ENCODE results near the gene SPRYD3.

Gene SPRYD3

DNA sequence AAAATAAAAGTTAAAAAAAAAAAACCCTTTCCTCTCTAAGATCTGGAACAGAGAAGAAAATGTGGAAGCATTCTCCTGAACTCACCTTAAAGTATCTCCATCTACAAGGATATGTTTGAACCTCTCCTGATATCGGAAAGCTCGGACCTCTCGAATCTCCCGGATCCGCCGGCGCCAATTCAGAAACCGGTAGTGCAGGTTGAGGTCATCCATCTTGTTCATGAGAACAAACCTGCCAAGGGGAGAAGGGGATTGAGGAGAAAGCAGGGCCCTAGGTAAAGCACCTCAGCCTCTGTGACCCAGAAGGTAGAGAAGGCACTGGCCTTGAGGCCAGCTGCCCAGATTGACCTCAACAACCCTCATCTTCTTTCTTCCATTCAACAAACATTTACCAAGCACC, 2.2 kb downstream of the SPRYD3 start:
- no peak for DNase-seq

DNA sequence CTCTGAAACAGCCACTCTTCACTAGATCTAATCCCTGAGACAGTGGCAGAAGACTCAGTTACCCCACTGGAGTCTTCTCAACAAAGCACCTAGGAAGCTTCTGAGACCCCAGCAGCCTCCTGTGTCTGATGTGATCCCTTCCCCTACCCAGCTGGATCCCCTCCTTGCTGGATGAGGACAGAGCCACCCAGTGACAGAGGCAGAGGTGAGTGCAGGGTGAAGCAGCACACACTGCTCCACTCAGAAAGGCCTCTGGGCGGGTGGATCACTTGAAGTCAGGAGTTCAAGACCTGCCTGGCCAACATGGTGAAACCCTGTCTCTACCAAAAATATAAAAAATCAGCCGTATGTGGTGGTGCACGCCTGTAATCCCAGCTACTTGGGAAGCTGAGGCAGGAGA, 2.7 kb downstream of the SPRYD3 start:
- no peak for DNase-seq

DNA sequence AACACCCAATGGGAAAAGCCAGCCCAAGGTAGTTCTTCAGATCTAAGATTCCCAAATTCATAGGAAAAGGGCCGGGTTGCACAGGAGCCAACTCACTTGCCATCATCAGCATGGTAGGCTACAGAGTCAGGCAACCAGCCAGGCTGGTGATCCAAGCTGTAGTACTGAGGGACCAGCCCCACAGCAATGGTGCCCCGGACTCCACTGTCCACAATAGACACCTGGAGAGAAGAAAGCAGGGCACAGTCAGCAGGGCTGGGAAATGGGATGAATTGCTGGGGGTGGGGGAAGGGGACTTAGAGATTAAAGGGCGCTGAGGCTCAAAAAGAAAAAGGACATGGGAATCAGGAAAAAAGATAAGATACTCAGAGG, 4.2 kb downstream of the SPRYD3 start:
- DNase-seq: no peak

DNA sequence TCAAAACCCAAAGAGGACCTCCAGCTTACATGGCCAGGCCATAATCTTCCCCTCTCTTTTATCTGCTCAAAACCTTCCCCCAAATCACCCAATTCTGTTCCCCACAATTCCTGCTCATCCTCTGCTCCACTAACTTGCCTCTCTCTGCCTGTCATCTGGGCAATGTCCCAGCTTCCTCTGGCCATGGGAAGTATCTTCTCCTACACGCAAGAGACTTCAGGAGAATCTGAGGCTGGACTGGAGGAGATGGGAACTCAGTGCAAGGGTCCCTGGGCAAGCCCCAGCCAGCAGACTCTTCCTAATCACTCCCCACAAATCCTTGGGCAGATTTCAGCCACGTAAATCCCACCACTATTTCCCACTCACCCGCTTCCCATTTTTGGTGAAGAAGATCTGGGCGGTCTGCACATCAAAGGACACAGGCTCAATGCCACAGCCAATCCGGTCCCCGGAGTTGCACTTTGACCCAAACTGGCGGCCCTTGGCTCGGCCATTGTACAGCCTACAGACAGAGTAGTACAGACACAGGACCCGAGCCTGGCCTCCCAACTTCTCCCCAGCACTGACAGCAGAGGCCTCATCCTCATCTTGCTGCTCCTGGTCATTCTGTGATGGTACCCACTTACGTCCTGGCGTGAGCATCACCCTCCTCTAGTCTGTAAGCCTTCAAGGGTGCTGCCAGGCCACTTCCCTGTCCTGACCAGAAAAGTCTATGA, 4.7 kb downstream of the SPRYD3 start:
- DNase-seq: no peak

DNA sequence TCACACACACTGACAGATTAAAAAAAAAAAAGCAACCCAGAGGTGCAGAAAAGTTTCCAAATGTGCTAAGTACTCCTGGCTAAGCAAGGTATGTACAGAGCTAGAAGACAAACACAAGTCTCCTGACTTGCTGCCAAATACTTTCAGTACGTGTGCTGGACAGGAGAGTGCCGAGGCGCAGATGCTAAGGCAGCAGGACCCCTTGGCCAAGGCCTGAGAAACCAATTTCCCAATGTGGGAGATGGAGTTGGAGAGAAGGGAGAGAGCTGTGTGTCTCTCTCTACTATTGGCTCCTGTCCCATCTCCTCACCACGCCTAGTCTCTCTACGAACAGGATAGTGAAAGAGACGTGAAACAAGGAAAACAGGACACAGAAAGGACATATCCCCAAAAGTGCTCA, 5.3 kb downstream of the SPRYD3 start:
- DNase-seq: no peak

DNA sequence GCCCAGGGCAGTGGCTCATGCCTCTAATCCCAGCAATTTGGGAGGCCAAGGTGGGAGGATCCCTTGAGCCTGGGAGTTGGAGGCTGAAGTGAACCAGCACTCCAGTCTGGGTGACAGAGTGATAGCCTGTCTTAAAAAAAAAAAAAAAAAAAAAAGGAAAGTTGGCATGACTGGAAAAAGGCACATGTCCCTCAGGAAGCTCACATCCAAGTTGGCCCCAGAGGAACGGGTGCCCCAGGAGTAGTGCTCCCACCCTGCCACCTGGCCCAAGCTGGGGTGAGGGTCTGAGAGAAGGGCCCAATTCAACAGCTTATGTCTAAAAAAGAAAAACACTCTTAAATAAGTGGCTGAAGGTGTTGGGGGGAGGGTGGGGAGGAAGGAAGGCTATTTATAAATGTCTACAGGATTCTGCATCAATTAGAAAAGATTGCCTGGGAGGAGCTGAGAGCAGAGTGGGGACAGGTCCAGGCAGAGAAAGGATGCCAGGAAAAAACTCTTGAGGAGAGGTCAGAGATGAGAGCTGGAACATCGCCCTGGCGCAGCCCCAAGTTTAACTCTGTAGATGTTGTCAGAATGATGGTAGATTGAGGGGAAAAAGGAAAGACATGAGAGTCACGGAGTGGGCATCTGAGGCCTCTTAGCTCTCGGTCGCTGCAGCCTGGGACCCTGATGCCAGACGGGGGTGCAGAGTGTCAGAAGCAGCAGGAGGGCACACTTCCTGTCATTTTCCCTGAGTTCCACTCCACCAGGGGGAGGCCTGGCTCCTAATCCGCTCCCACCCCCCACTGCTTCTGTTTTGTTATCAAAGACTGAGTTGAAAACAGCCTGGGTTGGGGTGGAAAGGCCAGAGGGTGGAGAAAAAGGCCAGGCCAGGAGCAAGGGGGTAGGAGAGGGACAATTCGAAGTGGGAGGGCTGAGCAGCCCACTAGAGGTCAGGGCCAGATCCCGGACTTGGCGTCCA, 7.3 kb downstream of the SPRYD3 start:
- no peak for DNase-seq

DNA sequence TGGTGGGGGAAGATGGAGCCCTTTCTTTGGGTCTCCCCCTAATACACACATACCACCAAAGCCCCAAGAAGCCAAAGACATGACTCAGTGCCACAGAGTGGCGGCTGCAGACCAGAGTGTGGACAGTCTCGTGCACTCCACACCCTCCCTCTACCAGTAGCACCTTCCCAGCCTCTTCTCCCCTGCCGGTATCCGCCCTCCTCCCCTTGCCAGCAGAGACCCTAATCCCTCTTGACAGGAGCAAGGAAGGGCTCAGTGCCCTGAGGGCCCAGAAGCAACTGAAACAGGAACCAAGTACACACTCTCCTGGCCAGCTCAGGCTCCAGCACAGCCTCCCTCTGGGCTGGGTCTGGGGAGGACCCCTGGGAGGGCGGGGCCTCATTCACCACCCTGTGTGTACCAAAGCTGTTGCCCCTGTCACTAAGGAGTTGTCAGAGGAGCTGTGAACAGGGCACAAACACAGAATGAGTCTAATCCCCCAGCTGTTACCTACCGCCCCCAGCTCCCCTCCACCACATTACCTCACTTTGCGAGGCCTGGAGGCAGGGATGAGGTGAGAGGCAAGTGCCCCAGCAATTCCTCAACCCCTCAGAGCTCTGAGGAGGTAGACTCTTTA, 8.2 kb downstream of the SPRYD3 start:
- DNase-seq: no peak

DNA sequence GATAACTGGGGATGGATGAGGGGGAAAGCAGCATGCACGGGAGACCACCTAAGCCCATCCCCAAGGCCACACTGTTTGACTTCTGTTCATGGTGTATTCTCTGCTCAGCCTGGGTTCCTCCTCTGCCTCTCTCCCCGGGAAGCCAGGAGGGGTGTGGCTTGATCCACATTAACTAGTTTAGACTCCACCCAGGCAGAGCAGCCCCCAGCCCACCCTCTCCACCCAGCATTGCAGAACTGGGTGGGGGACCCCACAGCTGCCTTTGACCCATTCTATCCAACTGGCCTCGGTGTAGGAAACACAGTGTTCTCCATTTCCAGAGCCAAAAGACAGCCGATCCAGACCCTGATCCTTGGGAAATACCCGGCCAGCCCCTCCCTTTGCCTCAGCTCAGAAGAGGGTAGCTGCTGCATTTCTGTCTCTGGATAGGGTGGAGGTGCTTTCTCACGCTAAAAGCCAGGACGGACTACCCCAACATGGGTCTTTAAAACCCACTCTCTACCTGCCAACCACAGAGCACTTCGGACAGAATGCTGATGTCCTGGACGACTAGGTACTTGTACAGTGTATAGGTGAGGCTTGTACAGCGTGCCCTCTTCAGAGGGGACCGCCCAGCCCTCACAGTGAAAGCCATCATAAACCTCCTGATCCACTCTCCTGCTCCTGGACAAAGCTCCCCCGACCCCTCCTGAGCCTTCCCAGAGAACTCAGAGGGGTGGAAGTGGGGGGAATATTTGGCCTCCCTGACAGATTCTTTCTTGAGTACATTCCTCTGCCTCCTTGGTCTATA, 9.4 kb downstream of the SPRYD3 start:
- DNase-seq: no peak

DNA sequence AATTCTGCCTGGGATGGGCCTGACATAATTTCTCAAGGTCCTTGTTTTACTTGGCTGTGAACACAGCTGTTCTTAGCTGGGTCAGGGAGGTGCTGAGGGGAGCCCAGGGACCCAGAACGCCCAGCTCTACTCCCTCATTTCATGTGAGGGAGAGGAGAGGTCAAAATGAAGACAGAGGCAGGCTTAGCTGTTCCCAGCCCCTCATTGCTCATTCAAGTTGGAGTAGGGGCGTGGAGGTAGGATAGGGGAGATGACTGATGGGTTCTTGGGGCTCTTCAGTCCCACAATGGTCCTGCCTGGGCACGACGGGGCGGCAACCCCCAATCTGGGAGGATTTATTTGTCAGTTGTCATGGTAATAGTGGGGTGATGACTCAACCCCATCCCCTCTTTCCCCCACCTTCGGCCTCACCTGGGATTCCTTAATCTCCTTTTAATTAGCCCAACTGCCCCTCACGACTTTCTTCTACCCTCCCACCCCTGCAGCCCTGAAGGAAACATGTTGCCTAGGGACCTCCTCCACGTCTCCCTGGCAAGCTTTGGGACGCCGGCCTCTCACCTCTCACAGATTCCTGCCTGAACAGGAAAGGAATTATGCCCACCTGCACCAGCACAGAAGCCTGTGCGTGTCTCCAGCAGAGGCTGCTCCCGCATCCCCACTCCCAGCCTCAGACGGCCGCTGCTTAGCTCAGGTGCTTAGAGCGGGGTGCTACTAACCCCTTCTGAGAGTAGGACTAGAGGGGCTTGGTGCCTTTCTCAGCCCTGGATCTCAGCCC, 10.2 kb downstream of the SPRYD3 start:
- DNase-seq: no peak

DNA sequence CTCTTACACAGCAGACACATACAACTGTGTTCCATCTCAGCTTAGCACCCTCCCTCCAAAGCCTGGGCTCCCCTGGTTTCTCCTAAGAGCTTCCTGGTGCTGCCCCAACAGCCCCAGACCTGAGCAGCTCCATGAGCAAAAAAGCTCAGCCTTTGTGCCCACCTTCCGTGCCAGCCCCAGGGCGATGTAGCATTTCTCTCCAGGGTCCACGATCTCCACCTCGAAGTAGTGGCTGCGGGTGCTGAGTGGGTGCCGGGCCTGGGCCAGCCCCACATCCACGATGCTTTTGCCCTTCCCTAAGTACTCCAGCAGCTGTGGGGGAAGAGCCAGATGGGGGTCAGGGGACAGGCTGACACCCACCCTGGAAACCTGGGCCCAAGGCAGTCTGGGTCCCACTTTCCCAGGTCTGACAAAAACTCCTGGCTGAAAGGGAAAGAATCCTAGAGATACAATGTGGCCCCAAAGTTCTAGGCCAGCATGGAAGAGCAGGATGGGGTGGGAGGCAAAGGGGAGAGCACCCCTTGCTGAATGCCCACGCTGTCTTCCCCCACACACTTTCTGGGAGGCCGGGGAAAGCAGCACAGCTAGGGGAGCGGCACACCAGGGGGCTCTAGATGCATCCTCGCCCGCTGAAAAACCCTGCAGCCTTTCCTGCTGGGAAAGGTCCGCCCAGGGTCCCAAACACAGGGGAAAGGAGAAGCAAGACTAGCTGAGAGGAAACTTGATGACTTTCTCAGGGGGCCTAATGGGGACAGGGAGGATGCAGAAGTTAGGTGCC, 11.0 kb downstream of the SPRYD3 start:
- no peak for DNase-seq

DNA sequence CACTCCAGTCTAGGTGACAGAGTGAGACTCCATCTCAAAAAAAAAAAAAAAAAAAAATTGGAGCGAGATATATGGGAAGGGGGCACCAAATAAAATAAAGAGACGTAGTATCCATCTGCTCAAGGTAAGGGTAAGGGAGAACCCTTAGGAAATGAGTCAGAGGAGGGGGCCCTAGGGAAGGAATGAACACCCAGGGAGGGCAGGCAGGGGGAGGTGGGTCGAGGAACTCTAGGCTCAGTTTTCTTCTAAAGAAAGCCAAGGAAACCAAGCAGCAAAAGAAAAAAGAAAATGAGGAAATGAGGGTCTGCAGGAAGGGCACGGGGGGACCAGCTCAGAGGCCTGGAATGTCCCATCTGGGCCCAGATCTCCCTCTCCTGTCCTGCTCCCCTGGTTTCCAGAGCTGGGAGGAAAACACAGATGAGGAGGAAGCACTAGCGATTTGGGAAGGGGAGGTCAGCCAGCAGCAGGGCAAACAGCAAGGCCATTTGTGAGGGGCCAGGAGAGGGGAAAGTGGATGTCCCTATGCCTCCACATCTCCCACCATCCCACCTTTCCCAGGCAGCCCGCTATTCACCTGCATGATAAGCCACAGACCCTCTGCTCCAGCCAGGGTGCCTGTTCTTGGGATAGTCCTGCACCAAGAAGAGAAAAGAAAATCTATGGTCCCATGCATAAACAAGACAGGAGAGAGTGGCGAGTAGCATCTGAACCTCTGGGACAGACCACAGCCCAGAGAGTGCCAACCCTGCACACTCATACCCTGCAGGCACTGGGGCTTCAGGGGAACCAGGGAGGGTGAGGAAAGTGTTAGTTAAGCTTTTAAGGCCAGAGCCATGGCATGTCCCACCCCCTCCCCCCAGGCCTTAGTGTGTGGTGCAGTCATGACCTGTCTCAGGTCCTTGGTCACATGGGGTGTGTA, 11.9 kb downstream of the SPRYD3 start:
- DNase-seq: no peak

DNA sequence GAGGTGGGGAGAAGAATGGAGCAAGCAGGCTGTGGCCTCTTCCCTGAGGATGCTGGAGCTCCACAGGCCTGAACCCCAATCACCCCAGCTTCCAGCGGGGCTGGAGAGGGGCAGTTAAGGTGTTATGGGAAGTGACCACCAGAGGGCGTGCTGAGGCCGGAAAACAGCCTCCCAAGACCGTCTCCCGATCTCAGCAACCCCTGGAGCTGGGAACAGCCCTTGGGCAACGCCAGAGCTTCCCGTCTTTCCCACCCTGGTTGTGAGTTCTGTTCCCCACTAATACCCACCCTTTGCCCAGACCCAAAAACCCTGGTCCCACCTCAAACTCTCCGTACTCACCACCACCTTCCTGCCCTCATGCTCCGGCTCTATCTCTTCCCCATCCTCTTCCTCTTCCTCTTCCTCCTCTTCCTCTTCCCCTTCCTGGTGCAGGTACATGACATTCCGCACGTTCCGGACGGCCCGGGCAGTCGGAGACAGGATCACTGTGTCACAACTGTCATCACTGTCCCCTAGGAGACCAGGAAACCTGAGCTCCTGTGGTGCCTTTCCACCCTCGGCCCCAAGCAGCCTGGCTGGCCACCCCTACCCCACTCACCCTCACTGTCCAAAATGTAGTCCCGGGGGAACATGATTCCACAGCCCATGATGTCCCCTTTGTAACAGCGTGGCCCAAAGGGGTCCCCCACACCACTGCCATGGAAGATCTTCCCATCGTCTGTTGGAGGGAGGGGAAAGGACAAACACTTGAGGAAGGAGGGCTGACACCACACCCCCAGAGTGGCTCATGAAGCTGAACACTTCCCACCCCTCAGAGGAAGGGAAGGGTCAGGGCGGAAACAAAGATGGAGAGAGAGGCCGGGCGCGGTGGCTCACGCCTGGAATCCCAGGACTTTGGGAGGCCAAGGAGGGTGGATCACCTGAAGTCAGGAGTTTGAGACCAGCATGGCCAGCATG, 12.9 kb downstream of the SPRYD3 start:
- DNase-seq: no peak

DNA sequence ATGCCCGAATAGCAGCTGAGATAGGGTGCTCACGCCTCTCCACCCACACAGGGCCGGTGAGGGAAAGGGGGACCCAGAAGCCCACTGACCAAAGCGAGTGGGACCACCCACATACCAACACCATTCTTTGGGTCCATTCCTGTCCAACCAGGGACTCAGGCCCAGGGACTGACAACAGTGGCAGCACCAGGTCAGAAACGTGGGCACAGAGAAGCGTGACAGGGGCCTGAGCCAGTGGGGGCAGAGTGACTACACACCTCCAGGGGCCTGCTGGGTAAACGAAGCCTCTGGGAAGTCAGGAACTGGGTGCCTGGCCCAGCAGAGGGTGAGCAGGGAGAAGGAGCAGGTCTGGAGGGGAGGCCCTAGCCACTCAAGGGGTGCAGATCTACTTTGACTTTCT, 13.7 kb downstream of the SPRYD3 start:
- DNase-seq: no peak

DNA sequence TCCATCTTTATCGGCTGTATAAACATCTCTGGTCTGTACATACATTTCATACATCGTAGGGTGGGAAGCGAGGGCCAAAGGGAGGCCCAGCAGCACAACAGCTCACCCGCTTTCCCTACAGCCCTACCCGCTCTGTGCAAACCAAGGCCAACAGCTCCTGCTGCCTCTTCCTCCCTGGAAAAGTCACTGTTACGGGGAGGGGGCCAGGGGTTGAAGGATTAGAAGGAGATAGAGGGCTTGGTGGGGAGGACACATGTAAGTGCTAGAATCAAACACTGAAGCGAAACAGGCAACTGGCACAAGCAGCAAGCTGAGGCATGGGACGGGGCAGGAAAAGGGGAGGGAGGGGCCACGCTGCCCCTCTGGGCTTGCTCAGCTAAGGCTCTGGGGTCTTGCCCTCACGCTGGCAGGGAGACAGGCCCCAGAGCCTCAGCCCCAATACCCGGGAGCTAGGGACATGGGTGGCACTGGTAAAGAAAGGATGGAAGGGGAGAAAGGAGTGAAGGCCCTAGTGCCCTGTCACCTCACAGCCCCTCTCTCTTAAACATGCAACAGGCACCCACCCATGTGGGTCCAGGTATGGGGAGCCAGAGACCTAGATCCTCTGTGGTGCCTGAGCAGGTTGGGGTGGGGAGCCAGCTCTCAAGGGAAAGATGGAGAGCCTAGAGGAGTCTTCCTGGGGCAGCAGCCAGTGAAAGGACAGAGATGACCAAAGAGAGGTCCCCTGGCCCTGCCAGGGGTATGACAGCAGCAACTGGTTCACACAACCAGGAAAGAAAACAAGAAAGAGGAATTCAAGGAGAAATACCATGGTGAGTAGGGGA, 14.4 kb downstream of the SPRYD3 start:
- no peak for DNase-seq

DNA sequence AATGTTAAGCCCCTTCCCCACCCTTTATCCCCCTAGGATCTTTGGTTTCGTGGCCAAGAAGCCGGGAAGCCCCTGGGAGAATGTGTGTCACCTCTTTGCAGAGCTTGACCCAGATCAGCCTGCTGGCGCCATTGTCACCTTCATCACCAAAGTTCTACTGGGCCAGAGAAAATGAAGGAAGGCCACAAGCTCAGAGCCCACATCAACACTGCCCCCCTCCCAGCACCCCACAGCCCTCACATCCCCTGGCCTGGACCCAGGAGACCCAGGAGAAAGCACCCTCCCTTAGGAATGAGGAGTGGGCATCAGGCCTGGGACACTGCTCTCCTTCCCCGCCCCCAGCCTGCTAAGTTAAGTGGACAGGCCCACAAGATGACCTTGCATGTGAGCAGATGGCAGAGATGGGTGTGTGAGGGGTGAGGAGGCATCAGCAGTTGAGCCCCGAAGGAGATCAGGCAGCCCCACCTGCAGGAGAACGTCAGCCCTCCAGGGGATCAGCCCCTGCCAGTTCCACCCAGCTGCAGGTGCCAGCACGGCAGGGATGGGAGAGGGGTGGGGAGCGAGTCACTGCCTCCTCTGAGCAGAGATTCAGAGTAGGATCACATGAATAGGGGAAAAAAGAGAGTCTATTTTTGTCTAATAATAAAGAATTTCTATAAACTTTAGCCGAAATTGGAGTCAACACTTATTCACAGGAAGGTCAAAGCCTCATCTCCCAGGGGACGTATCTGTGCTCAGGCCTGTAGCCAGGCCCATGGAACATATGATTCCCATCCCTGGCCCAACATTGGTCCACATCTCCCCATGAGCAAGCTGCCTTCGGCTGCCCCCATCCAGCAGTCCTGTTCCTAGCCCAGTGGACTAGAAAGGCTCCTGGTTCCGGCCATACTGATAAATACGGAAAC, 15.2 kb downstream of the SPRYD3 start:
- no peak for DNase-seq

DNA sequence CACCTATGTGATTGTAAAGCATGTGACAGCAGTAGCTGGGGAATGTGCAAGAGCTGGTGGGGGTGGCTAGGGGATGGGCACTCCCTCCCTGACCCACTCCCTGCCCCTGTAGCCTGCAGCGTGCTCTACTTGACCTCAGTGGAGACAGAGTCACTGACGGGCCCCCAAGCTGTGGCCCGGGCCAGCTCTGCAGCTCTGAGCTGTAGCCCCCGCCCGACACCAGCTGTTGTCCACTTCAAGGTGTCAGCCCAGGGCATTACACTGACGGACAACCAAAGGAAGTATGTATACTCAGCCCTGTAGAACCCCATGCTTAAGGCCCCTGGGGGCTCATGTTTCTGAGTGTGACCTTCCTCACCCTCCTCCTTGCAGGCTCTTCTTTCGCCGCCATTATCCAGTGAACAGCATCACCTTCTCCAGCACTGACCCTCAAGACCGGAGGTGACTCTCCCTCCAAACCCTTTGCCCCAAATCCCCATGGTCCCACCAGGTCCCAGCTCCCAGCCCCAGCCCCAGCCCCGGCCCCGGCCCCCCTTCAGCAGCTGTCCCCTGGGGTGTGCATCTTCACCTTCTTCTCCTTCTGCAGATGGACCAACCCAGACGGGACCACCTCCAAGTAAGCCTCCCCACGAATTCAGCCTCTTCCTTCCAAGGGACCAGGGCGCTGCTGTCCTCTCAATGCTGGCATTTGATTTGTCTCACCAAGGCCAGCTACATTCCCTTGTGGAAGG, 16.0 kb downstream of the SPRYD3 start:
- DNase-seq: no peak
